Measurements from ENCODE around the gene OR2A5. TPM values are rescaled to one million over a fixed set of nuclear protein-coding genes. Genes with fewer than 3 reads are reported as not detected.

Gene OR2A5
- total RNA-seq, 1 donor from 2014 or later, result not detected

GRCh38 chr7:144026203-144026883 is 22.4 kb upstream of the OR2A5 start:
- Mint-ChIP-seq H3K27me3 (ENCODE audit: low read depth) (no peaks in the 10 kb centered on the region), H3K36me3 (ENCODE audit: low read depth) (no peaks in the 10 kb centered on the region), H3K27ac (ENCODE audit: unreplicated experiment) (no peak overlapping the region), H3K4me3 (no peak overlapping the region), H3K9me3 (no peaks in the 10 kb centered on the region), H3K4me1 (no peaks in the 10 kb centered on the region)
- no peak for TF ChIP-seq CTCF (conservative IDR thresholded peaks at IDR 0.05)
- DNase-seq (ENCODE audit: low read depth, low spot score), result no peak

- no peak for DNase-seq (ENCODE audit: low read depth, low spot score)
- Mint-ChIP-seq H3K4me1 (no peaks in the 10 kb centered on the region), H3K36me3 (ENCODE audit: low read depth) (no peaks in the 10 kb centered on the region), H3K27me3 (ENCODE audit: low read depth) (no peaks in the 10 kb centered on the region), H3K9me3 (no peaks in the 10 kb centered on the region), H3K27ac (ENCODE audit: unreplicated experiment) (no peak overlapping the region), H3K4me3 (no peak overlapping the region)
- TF ChIP-seq CTCF (conservative IDR thresholded peaks at IDR 0.05), result peak; percentile 66
Measured at GRCh38 chr7:144027070-144027469, 21.7 kb upstream of the OR2A5 start.

GRCh38 chr7:144027974-144028373 is 20.8 kb upstream of the OR2A5 start:
- H3K27me3 Mint-ChIP-seq (ENCODE audit: low read depth), result no peaks in the 10 kb centered on the region
- no peak overlapping the region for H3K27ac Mint-ChIP-seq (ENCODE audit: unreplicated experiment)
- H3K4me3 Mint-ChIP-seq, result no peak overlapping the region
- no peaks in the 10 kb centered on the region for H3K36me3 Mint-ChIP-seq (ENCODE audit: low read depth)
- DNase-seq (ENCODE audit: low read depth, low spot score), result no peak
- no peak for TF ChIP-seq CTCF (conservative IDR thresholded peaks at IDR 0.05)
- no peaks in the 10 kb centered on the region for H3K9me3 Mint-ChIP-seq
- H3K4me1 Mint-ChIP-seq, result no peaks in the 10 kb centered on the region

- no peak for TF ChIP-seq CTCF (conservative IDR thresholded peaks at IDR 0.05)
- no peaks in the 10 kb centered on the region for H3K36me3 Mint-ChIP-seq (ENCODE audit: low read depth)
- no peak overlapping the region for H3K27ac Mint-ChIP-seq (ENCODE audit: unreplicated experiment)
- no peaks in the 10 kb centered on the region for H3K27me3 Mint-ChIP-seq (ENCODE audit: low read depth)
- H3K4me3 Mint-ChIP-seq, result no peak overlapping the region
- no peak for DNase-seq (ENCODE audit: low read depth, low spot score)
- no peaks in the 10 kb centered on the region for H3K9me3 Mint-ChIP-seq
- H3K4me1 Mint-ChIP-seq, result no peaks in the 10 kb centered on the region
Measured at GRCh38 chr7:144028547-144028946, 20.2 kb upstream of the OR2A5 start.

- Mint-ChIP-seq H3K9me3 (no peaks in the 10 kb centered on the region), H3K4me1 (no peaks in the 10 kb centered on the region), H3K27ac (ENCODE audit: unreplicated experiment) (no peak overlapping the region), H3K27me3 (ENCODE audit: low read depth) (no peaks in the 10 kb centered on the region), H3K4me3 (no peak overlapping the region), H3K36me3 (ENCODE audit: low read depth) (no peaks in the 10 kb centered on the region)
- no peak for DNase-seq (ENCODE audit: low read depth, low spot score)
- no peak for TF ChIP-seq CTCF (conservative IDR thresholded peaks at IDR 0.05)
Measured at GRCh38 chr7:144032516-144032915, 16.2 kb upstream of the OR2A5 start.

Data from neural crest cell (in vitro differentiated cells).